ENCODE results near the gene RAB11FIP3.

- TF ChIP-seq POLR2A (IDR thresholded peaks at IDR 0.05) (no peak), CTCF (IDR thresholded peaks at IDR 0.05) (no peak)
These were observed 123.1 kb downstream of the RAB11FIP3 start for GRCh38 chr16:548586-548985.

Measured in adrenal gland (tissue), 5 donors.